ENCODE data around the gene HTR3B.
"Not testable (repeated sequence)": the region's sequence is repeated elsewhere in the genome, so short reads cannot be mapped to it uniquely, and the experiment has no call there.

HTR3B gene

DNA sequence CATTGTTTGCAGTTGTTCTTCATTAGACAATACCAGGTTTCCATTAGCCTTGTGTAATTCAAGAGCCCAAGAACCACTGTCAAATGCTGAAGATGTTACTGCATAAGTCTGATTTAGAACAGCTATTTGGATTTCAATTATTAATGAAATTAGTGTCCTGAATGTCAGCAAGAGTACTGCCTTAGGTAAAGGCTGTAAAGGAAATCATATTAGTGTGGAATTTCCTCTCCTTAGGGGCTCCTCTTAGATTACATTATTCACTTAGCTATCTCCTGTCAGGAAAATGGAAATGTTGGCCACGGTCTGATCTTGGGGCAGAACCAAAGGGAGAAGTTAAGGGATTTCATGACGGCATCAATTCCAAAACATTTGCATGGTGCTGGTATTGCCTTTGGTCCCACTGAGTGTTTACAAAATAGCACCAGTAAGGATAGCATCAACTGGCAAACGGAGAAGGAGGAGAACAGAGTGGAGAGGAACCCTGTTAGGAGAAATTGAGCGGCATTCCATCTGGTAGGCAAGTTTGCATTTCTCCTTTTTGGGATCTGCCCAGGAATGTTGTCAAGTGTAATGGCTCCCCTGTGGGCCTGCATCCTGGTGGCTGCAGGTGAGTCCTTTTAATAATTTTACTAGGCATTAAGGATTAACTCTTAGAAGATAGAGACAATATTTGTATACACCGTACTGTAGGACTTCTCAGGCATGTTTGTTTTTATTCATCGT, at the start of gene HTR3B:
Gene HTR3B, plus strand, starts transcription at position 418 of the 723 bp plus-strand sequence. Its CDS starts 138 bp downstream, at position 556.
- no peak for DNase-seq

DNA sequence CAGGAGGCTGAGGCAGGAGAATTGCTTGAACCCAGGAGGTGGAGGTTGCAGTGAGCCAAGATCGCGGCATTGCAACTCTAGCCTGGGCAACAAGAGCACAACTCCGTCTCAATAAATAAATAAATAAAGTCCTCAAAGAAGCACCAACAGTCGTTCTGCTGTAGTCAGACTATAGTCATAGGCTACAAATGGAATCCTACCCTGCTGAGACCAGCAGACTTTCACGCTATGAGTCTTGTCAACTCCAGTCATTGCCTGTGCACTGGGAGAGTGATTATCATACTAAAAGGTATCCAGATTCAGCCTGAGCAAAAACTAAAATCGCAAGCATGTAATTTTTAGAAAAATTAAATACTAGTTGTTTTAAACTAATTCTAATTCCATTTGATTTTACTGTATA, 48.8 kb upstream of the HTR3B start:
- no peak for DNase-seq

DNA sequence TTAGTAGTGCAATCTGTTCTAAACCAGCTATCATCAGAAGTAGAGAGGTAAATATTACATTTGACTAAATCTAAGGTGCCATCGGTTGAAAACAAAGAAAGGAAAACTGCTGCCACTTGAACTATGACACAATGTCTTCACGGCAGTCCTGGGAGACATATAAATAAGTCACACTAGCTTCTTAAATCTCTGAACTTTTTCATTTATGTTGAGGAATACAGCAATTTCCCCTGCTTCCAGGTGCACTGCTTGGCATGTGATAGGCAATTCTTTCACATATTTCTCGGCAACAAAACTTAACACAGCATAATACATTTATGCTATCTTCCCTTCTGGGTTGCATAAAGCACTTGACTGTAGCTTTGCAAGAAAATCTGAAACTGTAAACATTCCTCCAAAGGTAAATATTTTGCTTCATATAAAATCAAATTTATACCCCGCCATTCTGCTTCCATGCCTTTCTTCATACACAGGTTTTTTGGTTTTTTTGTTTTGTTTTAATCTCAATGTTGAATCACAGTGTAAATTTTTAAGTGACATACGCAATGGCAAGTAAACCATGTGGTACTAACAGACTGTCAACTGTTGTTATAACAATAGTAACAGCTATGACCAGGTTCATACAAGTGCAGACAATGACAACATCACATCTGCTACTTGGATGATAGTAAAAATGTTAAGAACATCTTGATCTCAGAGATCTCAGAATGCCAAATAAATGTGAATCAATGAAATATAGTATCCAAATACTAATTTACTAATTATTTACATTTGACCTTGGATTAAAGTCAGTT, 47.4 kb upstream of the HTR3B start:
- no peak for DNase-seq

DNA sequence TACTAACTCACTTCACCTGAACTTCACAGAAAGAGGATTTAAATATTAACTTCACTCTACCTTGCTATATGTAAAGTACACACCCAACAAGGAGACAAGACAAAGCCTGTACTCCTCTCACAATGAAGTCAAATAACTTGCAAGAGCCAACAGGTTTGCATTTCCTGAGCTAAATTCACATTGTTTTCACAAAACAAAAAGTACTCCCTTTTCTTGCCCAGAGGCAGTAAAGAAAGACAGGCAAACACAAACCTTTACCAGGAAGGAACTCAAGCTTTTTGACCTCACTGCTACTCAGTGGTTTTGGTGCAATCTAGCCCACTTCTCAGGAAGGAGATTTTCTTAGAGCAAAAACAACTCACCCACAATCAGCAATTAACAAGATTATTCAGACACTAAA, 44.9 kb upstream of the HTR3B start:
- DNase-seq: no peak

DNA sequence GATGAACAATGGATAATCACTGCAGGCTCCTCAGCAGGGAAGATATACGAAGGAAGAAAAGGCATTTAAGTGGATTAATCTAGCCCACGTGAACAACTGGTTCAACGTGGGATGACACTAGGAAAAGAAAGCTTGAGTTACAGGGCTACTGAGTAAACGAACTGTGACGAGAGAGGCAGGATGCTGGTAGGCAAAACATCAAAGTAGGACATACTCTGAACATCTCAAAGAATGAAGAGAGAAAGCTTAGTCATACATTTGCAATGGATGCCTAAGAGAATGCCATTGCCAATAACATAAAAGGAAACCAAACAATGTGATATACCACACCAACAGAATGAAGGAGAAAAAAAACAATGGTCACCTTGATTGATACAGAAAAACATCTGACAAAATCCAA, 42.2 kb upstream of the HTR3B start:
- DNase-seq: no peak

- no peak for DNase-seq
Measured at GRCh38 chr11:113864410-113864809, 40.2 kb upstream of the HTR3B start.

DNA sequence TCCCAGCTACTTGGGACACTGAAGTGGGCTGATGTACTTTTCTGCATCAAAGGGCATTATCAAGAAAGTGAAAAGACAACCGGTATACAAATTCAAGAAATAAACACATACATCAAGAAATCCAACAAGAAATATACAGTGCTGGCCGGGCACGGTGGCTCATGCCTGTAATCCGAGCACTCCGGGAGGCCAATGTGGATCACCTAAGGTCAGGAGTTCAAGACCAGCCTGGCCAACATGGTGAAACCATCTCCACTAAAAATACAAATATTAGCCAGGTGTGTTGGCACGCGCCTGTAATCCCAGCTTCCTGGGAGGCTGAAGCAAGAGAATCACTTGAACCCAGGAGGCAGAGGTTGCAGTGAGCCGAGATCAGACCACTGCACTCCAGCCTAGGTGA, 38.7 kb upstream of the HTR3B start:
- no peak for DNase-seq

DNA sequence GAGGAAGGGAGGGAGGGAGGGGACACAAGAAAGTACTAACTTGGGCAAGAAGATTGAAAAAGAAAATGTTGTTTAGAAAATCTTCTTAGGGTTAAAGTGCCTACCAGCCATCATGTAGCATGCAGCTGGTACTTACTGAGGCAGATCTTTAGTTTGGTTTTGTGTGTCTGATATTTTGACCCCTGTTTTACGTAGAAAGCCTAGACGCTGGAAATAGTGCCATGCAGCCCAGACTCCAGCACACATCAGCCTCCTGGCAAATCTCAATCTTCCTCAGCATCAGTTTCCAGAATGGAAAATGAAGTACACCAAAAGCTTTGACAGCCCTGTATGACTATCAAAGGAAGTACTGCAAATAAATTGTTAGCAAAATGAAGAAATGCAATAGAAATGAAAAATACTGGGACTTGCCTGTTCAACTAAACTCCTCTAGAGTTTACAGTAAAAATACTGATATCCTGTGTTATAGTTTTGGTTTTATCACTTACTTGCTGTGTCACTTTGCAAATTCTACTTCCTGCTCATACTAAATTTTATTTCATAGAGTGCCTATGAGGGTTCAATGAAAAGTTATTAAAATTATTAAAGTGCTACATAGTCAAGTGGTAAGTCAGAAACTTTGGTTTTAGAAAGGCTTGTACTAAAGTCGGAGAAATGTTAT, 36.6 kb upstream of the HTR3B start:
- no peak for DNase-seq

DNA sequence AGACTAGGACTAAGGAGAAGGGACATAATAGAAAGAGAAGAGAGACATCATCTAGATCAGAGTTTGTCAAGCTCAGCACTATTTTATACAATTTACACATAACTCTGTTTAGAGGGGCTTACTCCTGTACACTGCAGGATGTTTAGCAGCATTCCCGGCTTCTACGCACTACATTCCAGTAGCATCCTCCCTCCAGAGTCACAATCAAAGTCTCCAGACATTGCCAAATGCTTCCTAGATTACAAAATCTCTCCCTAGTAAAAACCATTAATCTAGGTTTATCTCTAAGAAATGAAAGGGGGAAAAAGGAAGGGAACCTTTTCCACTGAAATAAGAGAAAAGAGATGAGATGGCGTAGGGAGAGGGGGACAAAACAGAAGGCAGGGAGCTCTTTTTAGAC, 33.3 kb upstream of the HTR3B start:
- DNase-seq: no peak

DNA sequence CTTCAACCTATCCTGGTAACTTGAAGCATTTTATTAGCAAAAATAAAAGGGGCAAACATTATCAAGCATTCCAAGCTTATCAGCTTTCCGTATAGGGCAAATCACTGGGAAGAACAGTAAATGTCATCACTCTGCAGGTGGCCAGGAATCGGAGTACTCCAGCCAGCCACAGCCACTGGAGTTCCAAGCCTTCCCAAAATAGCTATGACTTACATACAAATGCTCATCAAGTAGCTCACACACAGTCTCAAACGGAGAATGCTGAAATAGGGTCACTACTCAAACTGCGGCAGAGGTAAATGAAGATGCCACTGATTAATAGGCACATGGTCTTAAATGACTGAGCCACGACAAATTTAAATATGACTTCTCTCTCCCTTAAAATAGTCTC, 31.4 kb upstream of the HTR3B start:
- DNase-seq: peak in 2 of 58 donors; percentile 12 to 14

GRCh38 chr11:113874096-113874495, 30.5 kb upstream of the HTR3B start:
- no peak for DNase-seq

- DNase-seq: peak in 3 of 58 donors; percentile 0 to 63 (median 43)
Measured at GRCh38 chr11:113874581-113875233, 29.9 kb upstream of the HTR3B start.

DNA sequence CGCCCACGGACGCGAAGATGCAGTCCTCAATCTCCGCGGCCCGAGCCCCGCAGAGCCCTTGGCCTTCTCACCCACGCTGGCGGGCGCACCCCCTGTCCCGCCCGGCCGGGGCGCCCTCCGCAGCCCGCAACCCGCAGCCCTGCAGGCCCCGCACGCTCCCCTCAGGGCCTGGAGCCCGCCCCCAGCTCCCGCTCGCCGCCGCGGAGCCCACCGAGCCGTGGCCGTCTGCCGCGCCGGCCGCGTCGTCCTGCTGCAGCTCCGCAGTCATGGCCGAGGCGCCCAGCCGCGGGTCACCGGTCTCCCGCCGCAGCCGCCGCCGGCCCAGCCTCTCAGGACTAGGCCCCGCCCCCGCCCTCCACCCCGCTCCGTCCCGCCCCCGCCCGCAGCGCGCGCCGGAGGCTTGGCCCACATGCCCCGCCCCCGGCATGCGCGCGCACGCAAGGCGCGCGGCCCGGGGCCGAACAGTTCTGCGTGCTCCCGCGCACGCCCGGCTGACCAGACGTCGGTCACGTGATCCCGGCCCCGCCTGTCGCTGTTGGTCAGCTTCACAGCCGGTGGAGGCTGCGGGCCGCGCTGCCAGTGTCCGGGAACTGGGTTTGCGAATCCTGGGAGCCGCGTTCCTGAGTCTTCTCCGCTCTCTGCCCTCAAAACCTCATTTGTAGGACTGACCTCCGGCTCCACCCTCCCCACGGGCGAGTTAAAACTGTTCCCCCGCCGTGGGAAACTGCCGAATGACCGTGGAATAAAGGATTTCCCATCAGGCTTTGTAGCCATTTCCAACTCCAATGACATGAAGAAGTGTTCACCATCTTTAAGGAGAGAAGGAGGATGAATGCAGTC, 29.1 kb upstream of the HTR3B start, which contains the start of gene USP28:
Gene USP28, minus strand, starts transcription at position 339 of the 840 bp plus-strand sequence. Its CDS starts 71 bp downstream, at position 268.
- DNase-seq: peak; percentile 55 to 98 (median 95)

- DNase-seq: peak in 2 of 58 donors; percentile 2 to 13
Measured at GRCh38 chr11:113876074-113876797, 28.4 kb upstream of the HTR3B start.

GRCh38 chr11:113876798-113877669, 27.6 kb upstream of the HTR3B start:
- no peak for DNase-seq

DNA sequence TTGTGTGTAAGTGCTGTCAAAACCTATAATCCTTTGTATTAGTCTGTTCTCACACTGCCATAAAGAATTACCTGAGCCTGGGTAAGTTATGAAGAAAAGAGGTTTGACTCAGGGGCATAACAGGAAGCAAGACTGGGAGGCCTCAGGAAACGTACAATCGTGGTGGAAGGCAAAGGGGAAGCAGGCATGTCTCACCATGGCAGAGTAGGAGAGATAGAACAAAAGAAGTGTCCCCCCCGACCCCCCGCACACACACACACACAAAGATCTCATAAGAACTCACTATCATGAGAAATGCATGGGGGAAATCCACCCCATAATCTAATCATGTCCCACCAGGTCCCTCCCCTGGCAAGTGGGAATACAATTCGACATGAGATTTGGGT, 26.9 kb upstream of the HTR3B start:
- DNase-seq: no peak

GRCh38 chr11:113879446-113879845, 25.1 kb upstream of the HTR3B start:
- DNase-seq: not testable (repeated sequence)

GRCh38 chr11:113880971-113881370, 23.6 kb upstream of the HTR3B start:
- no peak for DNase-seq

DNA sequence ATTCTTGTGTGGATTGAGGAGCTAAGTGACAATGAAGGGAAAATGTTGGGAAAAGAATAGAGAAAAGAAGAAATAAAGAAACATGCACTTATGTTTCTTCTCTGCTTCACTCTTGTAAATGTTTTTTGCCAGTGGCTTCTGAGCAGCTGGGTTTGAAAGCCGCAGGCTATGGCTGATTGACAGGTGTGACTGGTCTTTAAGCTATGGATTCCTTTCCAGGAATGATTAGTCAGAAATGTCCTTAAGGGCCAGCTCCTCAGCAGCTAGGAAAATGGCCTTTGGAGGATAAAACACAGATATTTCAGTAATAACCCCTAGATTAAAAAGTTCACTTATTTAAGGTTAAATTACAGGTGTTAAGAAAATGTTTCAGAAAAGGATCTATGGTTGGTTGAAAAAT, 22.7 kb upstream of the HTR3B start:
- no peak for DNase-seq

Measured in anterior cingulate cortex (tissue), 58 donors.